BJ (cell line): ENCODE results near the gene SAMD4B. TPM values are rescaled to one million over a fixed set of nuclear protein-coding genes. Genes with fewer than 3 reads are reported as not detected.

Source experiments
- CTCF ChIA-PET: fragments of 350-600 bp; formaldehyde crosslinking; extraction: SDS; loops from one replicate; lab custom pipeline; 2021; ENCODE audit warnings: antibody characterized with exemption, inconsistent platforms; lab: Yijun Ruan, JAX
- POLR2A ChIA-PET: fragments of 300-600 bp; sonication (Branson Sonifier 250); formaldehyde crosslinking; extraction: SDS; loops from one replicate; lab custom pipeline; 2021; ENCODE audit warnings: antibody characterized with exemption; lab: Charles Lee
- DNase-seq: peaks from one replicate; pipeline ENCODE4 v3.0.0-alpha.2; 2011; ENCODE audit warnings: low read depth
- H3K27me3 ChIP-seq: 2 replicates; pipeline ENCODE4 v1.6.0; 2011; ENCODE audit warnings: low read length; ENCODE audit not compliant: control insufficient read depth, insufficient read depth
- H3K36me3 ChIP-seq: 2 replicates; pipeline ENCODE4 v1.5.1; 2011; ENCODE audit warnings: low read length; ENCODE audit not compliant: control insufficient read depth, insufficient read depth
- H3K4me3 ChIP-seq: 2 replicates; pipeline ENCODE4 v1.5.1; 2011; ENCODE audit warnings: low read depth, mild to moderate bottlenecking, control low read depth, low read length
- CTCF ChIP-seq: IDR thresholded peaks from 2 replicates; pipeline ENCODE4 v1.5.1; 2011; ENCODE audit warnings: low read depth, mild to moderate bottlenecking, control low read depth, inconsistent platforms, low read length, moderate library complexity; ENCODE audit not compliant: insufficient read depth
- polyA plus RNA-seq: library from polyadenylated mRNA; depleted of rRNA; stranded (reverse); fragments of >200 nt; gene quantifications from 2 replicates; pipeline ENCODE4 v1.2.3, GENCODE V29; 2011

Gene SAMD4B
- polyA plus RNA-seq, 1 experiment: 75.7 TPM

DNA sequence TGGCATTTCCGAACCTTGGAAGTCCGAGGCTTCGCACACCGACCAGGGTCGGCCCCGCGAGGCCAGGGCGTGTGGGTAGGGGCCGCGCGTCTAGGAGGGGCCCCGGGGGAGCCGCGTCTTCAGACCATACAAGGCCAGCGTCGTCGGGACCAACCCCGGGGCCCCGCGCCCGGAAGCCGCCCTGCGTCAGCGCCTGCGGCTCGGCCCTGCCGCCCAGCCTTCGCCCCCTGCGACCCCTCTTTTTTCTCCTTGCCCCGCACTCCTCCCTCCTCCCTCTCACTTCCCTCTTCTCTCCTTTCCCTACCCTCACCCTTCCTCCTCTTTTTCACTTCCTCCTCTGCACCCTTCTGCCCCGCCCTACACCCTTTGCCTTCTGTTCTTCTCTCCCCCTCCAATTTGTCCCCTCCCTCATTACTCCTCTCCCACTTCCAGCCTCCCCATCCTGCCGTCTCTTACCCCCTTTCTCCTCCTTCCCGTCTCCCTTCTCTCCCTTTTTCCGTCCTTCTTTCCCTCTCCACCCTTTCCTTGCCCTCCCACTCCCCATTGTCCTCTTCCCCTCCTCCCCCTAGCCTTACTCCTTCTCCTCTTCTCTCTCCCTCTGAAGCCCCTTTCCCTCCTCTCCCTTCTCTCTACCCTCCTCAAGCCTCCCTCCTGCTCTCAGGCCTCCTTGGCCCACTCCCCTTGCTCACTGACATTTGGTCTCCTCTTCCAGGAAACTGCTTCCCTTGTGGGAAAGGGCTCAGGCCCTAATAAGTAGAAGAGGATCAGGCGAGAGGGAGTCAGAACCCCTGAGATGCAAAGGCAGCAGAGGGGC, 68.0 kb downstream of the SAMD4B start:
- H3K36me3 ChIP-seq: peaks cover 10% of the 10 kb centered on the region
- TF ChIP-seq CTCF: no peak
- ChIA-PET CTCF (interaction anchor here (3.7 kb wide), 1 partner anchor 13 kb away, joined by 48 read pairs; no protein-coding TSS in a partner anchor), POLR2A (interaction anchor here (1.0 kb wide), 1 partner anchor 12 kb away, joined by 3 read pairs; no protein-coding TSS in a partner anchor)
- H3K4me3 ChIP-seq: peak overlapping the region; percentile 86
- no peaks in the 10 kb centered on the region for H3K27me3 ChIP-seq
- no peak for DNase-seq

- POLR2A ChIA-PET: interaction anchor here (1.4 kb wide), 1 partner anchor 13 kb away, joined by 7 read pairs; no protein-coding TSS in a partner anchor
- no peak for DNase-seq
- no peak overlapping the region for H3K4me3 ChIP-seq
- no peak for TF ChIP-seq CTCF
- CTCF ChIA-PET: interaction anchor here (1.2 to 2.3 kb wide), 6 partner anchors 10 to 71 kb away, joined by 3 to 178 read pairs (median 8); partner anchors contain the start of genes MED29, PAF1 and SAMD4B
- peaks cover 10% of the 10 kb centered on the region for H3K36me3 ChIP-seq
- no peaks in the 10 kb centered on the region for H3K27me3 ChIP-seq
Measured at GRCh38 chr19:39410831-39411080, 68.5 kb downstream of the SAMD4B start.

DNA sequence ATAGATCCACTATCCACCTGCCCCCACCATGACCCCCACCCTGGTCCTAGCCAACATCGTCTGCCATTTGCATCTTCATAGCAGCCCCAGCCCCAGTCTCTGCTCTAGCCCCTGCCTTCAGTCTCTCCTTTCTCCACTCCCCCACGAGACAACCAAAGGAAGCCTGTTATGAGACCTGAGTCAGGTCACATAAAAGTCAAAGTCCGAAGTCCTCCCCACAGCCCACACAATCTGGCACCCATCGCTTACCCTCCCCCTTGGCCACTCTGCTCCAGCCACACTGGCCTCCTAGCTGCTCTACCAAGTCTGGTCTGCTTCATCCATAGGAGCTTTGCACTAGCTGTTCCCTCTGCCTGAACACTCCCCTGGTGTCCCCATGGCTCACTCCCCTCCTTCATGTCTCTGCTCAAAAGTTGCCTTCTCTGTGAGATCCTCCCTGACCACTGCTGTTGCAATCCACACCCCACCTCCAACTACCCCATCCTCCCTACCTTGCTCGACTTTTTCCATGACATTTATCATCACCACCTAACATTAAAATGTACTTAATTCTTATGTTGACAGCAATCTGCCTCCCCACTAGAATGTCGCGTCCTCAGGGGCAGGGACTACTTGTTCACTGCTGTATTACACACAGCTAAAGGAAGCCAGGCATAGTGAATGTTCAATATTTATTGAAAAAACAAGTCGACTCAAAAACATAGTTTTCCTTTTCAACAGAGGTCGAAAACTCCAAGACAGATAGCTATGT, 69.0 kb downstream of the SAMD4B start:
- Histone ChIP-seq H3K4me3 (no peak overlapping the region), H3K27me3 (no peaks in the 10 kb centered on the region), H3K36me3 (peaks cover 12% of the 10 kb centered on the region)
- ChIA-PET CTCF (interaction anchor here (0.6 to 2.3 kb wide), 27 partner anchors 8 to 300 kb away, joined by 3 to 178 read pairs (median 4); partner anchors contain the start of genes EID2B, MED29, PAF1 and RPS16), POLR2A (interaction anchor here (1.0 to 1.4 kb wide), 2 partner anchors 13 to 20 kb away, joined by 3 to 7 read pairs; partner anchors contain the start of gene MED29)
- DNase-seq: no peak
- TF ChIP-seq CTCF: no peak

DNA sequence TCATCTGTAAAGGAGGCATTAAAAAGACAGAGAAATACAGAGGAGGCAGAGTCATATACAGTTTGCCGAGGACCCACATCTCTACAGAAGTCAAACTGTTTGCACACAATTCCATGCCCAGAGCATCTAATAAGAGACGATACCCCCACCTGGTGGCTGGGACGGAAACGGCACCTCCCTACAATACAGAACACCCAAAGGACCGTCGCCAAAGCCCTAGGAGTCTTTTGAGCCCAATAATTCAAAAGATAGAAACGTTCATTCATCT, 69.5 kb downstream of the SAMD4B start:
- Histone ChIP-seq H3K27me3 (no peaks in the 10 kb centered on the region), H3K36me3 (peaks cover 17% of the 10 kb centered on the region), H3K4me3 (0 out of 2 replicates have a peak overlapping the region, but pooled peaks have one; percentile 1)
- ChIA-PET POLR2A (interaction anchor here (1.0 to 1.4 kb wide), 2 partner anchors 14 to 20 kb away, joined by 3 to 7 read pairs; partner anchors contain the start of gene MED29), CTCF (interaction anchor here (0.6 to 2.3 kb wide), 28 partner anchors 8 to 300 kb away, joined by 3 to 178 read pairs (median 4); partner anchors contain the start of genes EID2B, MED29, PAF1 and RPS16)
- no peak for DNase-seq
- TF ChIP-seq CTCF: peak; percentile 85
